HG03521 (cell line): Measurements from ENCODE around the gene NKPD1.
A peak's percentile ranks its signal among the peaks of the same experiment; 100 is the strongest.

Source experiments
- ATAC-seq: cut with Tn5 transposase; IDR thresholded peaks from one replicate; pipeline ENCODE4 v1.9.1; 2021; ENCODE audit warnings: mild to moderate bottlenecking, moderate library complexity; ENCODE audit not compliant: unreplicated experiment

NKPD1 gene

GRCh38 chr19:45141203-45141900, 19.4 kb downstream of the NKPD1 start:
- no peak for ATAC-seq

- no peak for ATAC-seq
Measured at GRCh38 chr19:45140533-45140932, 20.2 kb downstream of the NKPD1 start.

- ATAC-seq, result no peak
Measured at GRCh38 chr19:45140144-45140503, 20.7 kb downstream of the NKPD1 start.

- ATAC-seq, result no peak
Measured at GRCh38 chr19:45139286-45140143, 21.3 kb downstream of the NKPD1 start.

- ATAC-seq, result no peak
Measured at GRCh38 chr19:45138303-45138751, 22.5 kb downstream of the NKPD1 start.

GRCh38 chr19:45137179-45137761, 23.5 kb downstream of the NKPD1 start:
- ATAC-seq, result peak; percentile 55

GRCh38 chr19:45136507-45137178, 24.1 kb downstream of the NKPD1 start:
- ATAC-seq, result no peak

GRCh38 chr19:45135176-45135885, 25.5 kb downstream of the NKPD1 start:
- ATAC-seq, result no peak

- no peak for ATAC-seq
Measured at GRCh38 chr19:45133661-45134060, 27.1 kb downstream of the NKPD1 start.

GRCh38 chr19:45130888-45131615, 29.7 kb downstream of the NKPD1 start:
- ATAC-seq, result no peak

GRCh38 chr19:45130236-45130635, 30.5 kb downstream of the NKPD1 start:
- ATAC-seq, result no peak

- ATAC-seq, result no peak
Measured at GRCh38 chr19:45128806-45129205, 32.0 kb downstream of the NKPD1 start.

- no peak for ATAC-seq
Measured at GRCh38 chr19:45128146-45128545, 32.6 kb downstream of the NKPD1 start.

GRCh38 chr19:45126654-45127053, 34.1 kb downstream of the NKPD1 start:
- ATAC-seq, result no peak

GRCh38 chr19:45125975-45126493, 34.7 kb downstream of the NKPD1 start:
- ATAC-seq, result no peak

GRCh38 chr19:45125360-45125759, 35.4 kb downstream of the NKPD1 start:
- no peak for ATAC-seq

GRCh38 chr19:45124021-45124420, 36.8 kb downstream of the NKPD1 start:
- ATAC-seq, result no peak

- ATAC-seq, result no peak
Measured at GRCh38 chr19:45123440-45123850, 37.3 kb downstream of the NKPD1 start.

GRCh38 chr19:45122832-45123231, 38.0 kb downstream of the NKPD1 start:
- ATAC-seq, result no peak
